Type B pancreatic cell (in vitro differentiated cells): ENCODE measurements around the gene MRPL32. TPM values are rescaled to one million over a fixed set of nuclear protein-coding genes. Genes with fewer than 3 reads are reported as not detected.

ENCODE experiments used
- DNase-seq: peaks from one replicate; pipeline ENCODE4 v3.0.0; 2021; ENCODE audit warnings: mixed read lengths; ENCODE audit not compliant: unreplicated experiment; ENCODE audit errors: extremely low spot score
- H3K27ac Mint-ChIP-seq: 2 replicates; pipeline ENCODE4 v1.8.0; 2021; ENCODE audit warnings: mild to moderate bottlenecking, mixed read lengths
- H3K27me3 Mint-ChIP-seq: 2 replicates; pipeline ENCODE4 v1.8.0; 2021; ENCODE audit warnings: mixed read lengths
- H3K36me3 Mint-ChIP-seq: 2 replicates; pipeline ENCODE4 v1.8.0; 2021; ENCODE audit warnings: mixed read lengths
- H3K4me1 Mint-ChIP-seq: one replicate; pipeline ENCODE4 v1.8.0; 2021; ENCODE audit warnings: mixed read lengths; ENCODE audit not compliant: unreplicated experiment
- H3K4me3 Mint-ChIP-seq: 2 replicates; pipeline ENCODE4 v1.8.0; 2021; ENCODE audit warnings: mild to moderate bottlenecking, mixed read lengths
- H3K9me3 Mint-ChIP-seq: 2 replicates; pipeline ENCODE4 v1.8.0; 2021; ENCODE audit warnings: mixed read lengths
- CTCF ChIP-seq: fragments of 200-600 bp; sonication (generic); conservative IDR thresholded peaks from 2 replicates; pipeline ENCODE4 v1.5.0; 2021; ENCODE audit warnings: antibody characterized with exemption, mild to moderate bottlenecking
- total RNA-seq: library from RNA; stranded (reverse); gene quantifications from 2 replicates; pipeline ENCODE4 v1.2.1, GENCODE V29; 2021; ENCODE audit warnings: low replicate concordance

The MRPL32 gene
- total RNA-seq, 1 donor from 2014 or later = 62.8 TPM

DNA sequence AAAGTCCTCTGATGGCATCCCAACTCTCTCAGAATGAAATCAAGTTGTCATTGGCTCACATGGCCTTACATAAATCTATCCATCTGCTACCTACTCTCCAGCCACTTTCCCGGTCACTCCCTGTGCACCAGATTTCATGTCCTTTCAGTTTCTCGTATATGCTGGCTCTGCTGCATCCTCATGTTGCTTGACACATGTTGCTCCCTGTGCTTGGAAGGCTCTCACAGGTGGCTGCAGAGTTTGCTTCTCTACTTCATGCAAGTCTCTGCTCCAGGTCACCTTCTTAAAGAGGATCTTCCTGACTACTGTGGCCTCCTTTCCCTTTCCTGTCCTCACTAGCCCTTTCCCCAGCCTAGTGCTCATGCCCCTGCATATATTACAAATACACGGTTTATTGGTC is 48.3 kb downstream of the MRPL32 start:
- Mint-ChIP-seq H3K4me3 (no peak overlapping the region), H3K27ac (no peak overlapping the region), H3K4me1 (peaks cover 7% of the 10 kb centered on the region), H3K36me3 (no peaks in the 10 kb centered on the region), H3K27me3 (peaks cover 20% of the 10 kb centered on the region), H3K9me3 (peaks cover 5% of the 10 kb centered on the region)
- no peak for TF ChIP-seq CTCF
- DNase-seq = no peak

DNA sequence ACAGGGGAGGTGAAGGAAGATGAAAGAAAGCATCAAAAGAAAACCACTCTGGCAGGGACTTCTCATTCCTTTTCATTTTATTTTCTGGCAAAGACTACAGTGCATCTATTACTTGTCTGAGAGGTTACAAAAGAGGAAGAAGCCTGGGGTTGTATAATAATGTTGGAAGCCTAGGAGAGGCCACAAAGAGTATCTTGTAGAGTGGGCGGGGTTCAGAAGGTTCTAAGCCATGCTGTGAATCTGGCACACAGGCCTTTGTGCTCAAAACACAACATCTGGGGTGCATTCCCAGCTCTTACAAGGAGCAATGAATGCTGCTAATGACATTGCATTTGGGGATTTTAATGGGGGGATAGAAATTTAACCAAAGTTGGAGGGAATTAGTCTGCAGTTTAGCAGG is 49.4 kb downstream of the MRPL32 start:
- H3K27me3 Mint-ChIP-seq = peaks cover 17% of the 10 kb centered on the region
- no peak for DNase-seq
- H3K36me3 Mint-ChIP-seq = no peaks in the 10 kb centered on the region
- H3K9me3 Mint-ChIP-seq = peaks cover 5% of the 10 kb centered on the region
- H3K4me1 Mint-ChIP-seq = peaks cover 7% of the 10 kb centered on the region
- H3K27ac Mint-ChIP-seq = no peak overlapping the region
- no peak overlapping the region for H3K4me3 Mint-ChIP-seq
- TF ChIP-seq CTCF = no peak

GRCh38 chr7:42982604-42983115 is 50.5 kb downstream of the MRPL32 start:
- Mint-ChIP-seq H3K27me3 (peaks cover 15% of the 10 kb centered on the region), H3K9me3 (peaks cover 5% of the 10 kb centered on the region), H3K4me1 (peaks cover 7% of the 10 kb centered on the region), H3K4me3 (no peak overlapping the region), H3K36me3 (no peaks in the 10 kb centered on the region), H3K27ac (no peak overlapping the region)
- DNase-seq = no peak
- TF ChIP-seq CTCF = no peak

GRCh38 chr7:42984137-42984536 is 52.0 kb downstream of the MRPL32 start:
- H3K4me3 Mint-ChIP-seq = no peak overlapping the region
- H3K36me3 Mint-ChIP-seq = no peaks in the 10 kb centered on the region
- peaks cover 7% of the 10 kb centered on the region for H3K4me1 Mint-ChIP-seq
- no peak for DNase-seq
- peaks cover 5% of the 10 kb centered on the region for H3K9me3 Mint-ChIP-seq
- peaks cover 19% of the 10 kb centered on the region for H3K27me3 Mint-ChIP-seq
- H3K27ac Mint-ChIP-seq = no peak overlapping the region
- no peak for TF ChIP-seq CTCF

GRCh38 chr7:42986213-42986612 is 54.0 kb downstream of the MRPL32 start:
- no peak overlapping the region for H3K27ac Mint-ChIP-seq
- no peak overlapping the region for H3K4me3 Mint-ChIP-seq
- H3K9me3 Mint-ChIP-seq = no peaks in the 10 kb centered on the region
- peaks cover 7% of the 10 kb centered on the region for H3K4me1 Mint-ChIP-seq
- no peak for TF ChIP-seq CTCF
- peaks cover 10% of the 10 kb centered on the region for H3K27me3 Mint-ChIP-seq
- no peaks in the 10 kb centered on the region for H3K36me3 Mint-ChIP-seq
- no peak for DNase-seq

DNA sequence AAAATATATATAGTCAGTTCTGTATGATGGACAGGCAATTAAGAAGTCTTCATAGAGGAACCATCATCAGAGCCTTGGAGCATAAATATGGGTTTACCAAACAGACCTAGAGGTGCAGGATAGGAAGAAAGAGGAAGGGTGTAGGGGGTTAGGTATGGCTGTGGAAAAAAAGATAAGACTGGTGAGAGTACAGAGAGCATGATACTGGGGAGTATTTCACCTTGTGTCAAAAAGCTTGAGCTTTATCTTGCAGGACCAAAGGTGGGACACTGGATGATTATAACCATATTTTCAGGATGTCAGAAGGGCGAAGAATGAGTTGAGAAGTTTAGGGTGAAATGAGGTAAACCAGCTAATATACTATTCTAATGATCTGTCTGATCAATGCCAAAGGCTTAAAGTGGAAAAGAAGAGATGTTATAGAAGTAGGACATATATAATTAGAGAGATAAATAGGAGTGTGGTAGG is 54.6 kb downstream of the MRPL32 start:
- H3K27me3 Mint-ChIP-seq = peaks cover 16% of the 10 kb centered on the region
- H3K9me3 Mint-ChIP-seq = no peaks in the 10 kb centered on the region
- peaks cover under 1% of the 10 kb centered on the region for H3K4me1 Mint-ChIP-seq
- H3K36me3 Mint-ChIP-seq = no peaks in the 10 kb centered on the region
- no peak overlapping the region for H3K27ac Mint-ChIP-seq
- DNase-seq = no peak
- no peak overlapping the region for H3K4me3 Mint-ChIP-seq
- no peak for TF ChIP-seq CTCF
